ENCODE data around the gene TMEM141. TPM values are rescaled to one million over a fixed set of nuclear protein-coding genes. Genes with fewer than 3 reads are reported as not detected.

TMEM141 gene
- total and polyA plus RNA-seq, 2 of the 8 experiments (the other 6 are each of a cell fraction or from before 2014, with no cell fraction given), result 51.1 to 137 TPM

- TF ChIP-seq RFX5 (IDR thresholded peaks at IDR 0.05; ENCODE audit: borderline replicate concordance, low read depth, low read length), result no peak
Observed at GRCh38 chr9:136823136-136824046, 32.2 kb downstream of the TMEM141 start (continued).

Data from H1 (cell line).